Omental fat pad (tissue), 4 donors: Measurements from ENCODE around the gene OOSP4A. TPM values are rescaled to one million over a fixed set of nuclear protein-coding genes. Genes with fewer than 3 reads are reported as not detected.

Experiments
- ATAC-seq: fragments of 150-250 bp; one replicate; pipeline ENCODE4 v1.9.1; 2016; ENCODE audit warnings: mild to moderate bottlenecking, moderate library complexity; ENCODE audit not compliant: low FRiP score
- DNase-seq: peaks from one replicate; pipeline ENCODE4 v3.0.0-alpha.2; 2019; ENCODE audit warnings: low spot score
- total RNA-seq, 4 donors: library from RNA; depleted of rRNA; stranded (reverse); fragments of >200 nt; gene quantifications; one replicate each; pipeline ENCODE4 v1.1.0, GENCODE V29; 2016
- TF ChIP-seq, protein P1 (sequence below), 3 donors: fragments of 450-650 bp; IDR thresholded peaks; one replicate each; pipeline ENCODE4 v1.5.1; 2016 to 2017; ENCODE audit warnings: antibody characterized with exemption in 3 of 3, mild to moderate bottlenecking in 3 of 3, moderate library complexity in 2 of 3

Gene OOSP4A
- total RNA-seq, 4 donors from 2014 or later, result not detected

DNA sequence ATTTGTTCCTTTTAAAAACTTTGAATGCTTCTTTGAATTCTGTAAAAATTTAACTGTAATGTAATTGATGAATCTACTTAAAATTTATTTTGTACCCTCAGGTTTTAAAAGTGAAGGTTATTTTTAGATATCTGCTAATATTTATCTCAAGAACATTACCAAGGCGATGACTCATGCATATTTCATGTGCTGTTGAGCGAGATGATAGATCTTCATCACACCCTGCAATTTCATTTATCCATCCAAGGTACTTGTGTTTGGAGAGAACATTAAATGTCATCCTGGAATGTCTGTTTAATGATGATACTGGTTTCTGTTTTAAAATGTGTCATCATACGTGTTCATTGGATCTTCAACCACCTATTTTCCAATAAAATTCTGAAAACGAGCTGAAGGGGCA is 6.7 kb upstream of the OOSP4A start:
- ATAC-seq (no peak), DNase-seq (no peak)
- TF ChIP-seq, protein P1, sequence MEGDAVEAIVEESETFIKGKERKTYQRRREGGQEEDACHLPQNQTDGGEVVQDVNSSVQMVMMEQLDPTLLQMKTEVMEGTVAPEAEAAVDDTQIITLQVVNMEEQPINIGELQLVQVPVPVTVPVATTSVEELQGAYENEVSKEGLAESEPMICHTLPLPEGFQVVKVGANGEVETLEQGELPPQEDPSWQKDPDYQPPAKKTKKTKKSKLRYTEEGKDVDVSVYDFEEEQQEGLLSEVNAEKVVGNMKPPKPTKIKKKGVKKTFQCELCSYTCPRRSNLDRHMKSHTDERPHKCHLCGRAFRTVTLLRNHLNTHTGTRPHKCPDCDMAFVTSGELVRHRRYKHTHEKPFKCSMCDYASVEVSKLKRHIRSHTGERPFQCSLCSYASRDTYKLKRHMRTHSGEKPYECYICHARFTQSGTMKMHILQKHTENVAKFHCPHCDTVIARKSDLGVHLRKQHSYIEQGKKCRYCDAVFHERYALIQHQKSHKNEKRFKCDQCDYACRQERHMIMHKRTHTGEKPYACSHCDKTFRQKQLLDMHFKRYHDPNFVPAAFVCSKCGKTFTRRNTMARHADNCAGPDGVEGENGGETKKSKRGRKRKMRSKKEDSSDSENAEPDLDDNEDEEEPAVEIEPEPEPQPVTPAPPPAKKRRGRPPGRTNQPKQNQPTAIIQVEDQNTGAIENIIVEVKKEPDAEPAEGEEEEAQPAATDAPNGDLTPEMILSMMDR (IDR thresholded peaks at IDR 0.05), result no peak

GRCh38 chr11:59960502-59961381 is 3.1 kb upstream of the OOSP4A start:
- TF ChIP-seq, protein P1 (IDR thresholded peaks at IDR 0.05), result no peak
- DNase-seq (no peak), ATAC-seq (no peak)

DNA sequence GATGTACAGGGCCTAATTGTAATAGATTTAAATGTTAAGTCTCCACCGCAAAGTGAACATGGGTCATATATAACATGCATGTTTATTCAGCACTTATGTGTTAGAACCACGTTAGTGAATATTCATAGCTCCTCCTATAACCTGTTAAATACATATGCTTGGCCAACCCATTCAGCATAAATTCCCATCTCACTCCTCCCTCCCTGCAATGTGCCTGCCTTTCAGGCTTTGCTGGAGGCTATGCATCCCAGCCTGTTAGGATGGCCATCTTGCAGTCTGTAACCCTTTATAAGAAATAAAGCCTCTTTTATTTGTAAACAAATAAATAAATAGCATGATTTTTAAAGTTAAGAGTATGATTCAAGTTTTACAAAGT is 1.7 kb upstream of the OOSP4A start:
- ATAC-seq, result no peak
- TF ChIP-seq, protein P1 (IDR thresholded peaks at IDR 0.05), result no peak

GRCh38 chr11:59965424-59965823 is 1.6 kb downstream of the OOSP4A start:
- no peak for DNase-seq
- ATAC-seq, result no peak
- TF ChIP-seq, protein P1 (IDR thresholded peaks at IDR 0.05), result no peak

More for the DNA sequence above, 1.7 kb upstream of the OOSP4A start:
- DNase-seq, result no peak

GRCh38 chr11:59966201-59966600 is 2.4 kb downstream of the OOSP4A start:
- no peak for DNase-seq
- TF ChIP-seq, protein P1 (IDR thresholded peaks at IDR 0.05), result no peak
- ATAC-seq, result no peak

- ATAC-seq, result no peak
These were observed 4.0 kb downstream of the OOSP4A start for GRCh38 chr11:59967677-59968394.

More at GRCh38 chr11:59967677-59968394, 4.0 kb downstream of the OOSP4A start:
- TF ChIP-seq, protein P1 (IDR thresholded peaks at IDR 0.05), result no peak
- DNase-seq, result no peak
